Measurements from ENCODE around the gene TRIO.
A peak's percentile ranks its signal among the peaks of the same experiment; 100 is the strongest.

TRIO gene

GRCh38 chr5:14402424-14402823 lies 259.3 kb downstream of the TRIO start:
- Mint-ChIP-seq H3K4me3 (peak overlapping the region; percentile 2), H3K27me3 (ENCODE audit: low read depth) (no peaks in the 10 kb centered on the region), H3K36me3 (ENCODE audit: low read depth) (peaks cover 7% of the 10 kb centered on the region), H3K4me1 (ENCODE audit: low read depth) (peaks cover 53% of the 10 kb centered on the region), H3K9me3 (peaks cover 15% of the 10 kb centered on the region), H3K27ac (peak overlapping the region; percentile 75)
- no peak for DNase-seq (ENCODE audit: low spot score)

GRCh38 chr5:14404780-14405179 lies 261.6 kb downstream of the TRIO start:
- Mint-ChIP-seq H3K4me1 (ENCODE audit: low read depth) (peaks cover 44% of the 10 kb centered on the region), H3K4me3 (no peak overlapping the region), H3K27me3 (ENCODE audit: low read depth) (no peaks in the 10 kb centered on the region), H3K36me3 (ENCODE audit: low read depth) (peaks cover 7% of the 10 kb centered on the region), H3K27ac (no peak overlapping the region), H3K9me3 (peaks cover 15% of the 10 kb centered on the region)
- no peak for DNase-seq (ENCODE audit: low spot score)

GRCh38 chr5:14405267-14405666 lies 262.1 kb downstream of the TRIO start:
- Mint-ChIP-seq H3K9me3 (peaks cover 15% of the 10 kb centered on the region), H3K4me3 (no peak overlapping the region), H3K27me3 (ENCODE audit: low read depth) (no peaks in the 10 kb centered on the region), H3K36me3 (ENCODE audit: low read depth) (peaks cover 7% of the 10 kb centered on the region), H3K27ac (no peak overlapping the region), H3K4me1 (ENCODE audit: low read depth) (peaks cover 42% of the 10 kb centered on the region)
- no peak for DNase-seq (ENCODE audit: low spot score)

GRCh38 chr5:14405706-14406553 lies 262.8 kb downstream of the TRIO start:
- peaks cover 15% of the 10 kb centered on the region for H3K9me3 Mint-ChIP-seq
- H3K4me3 Mint-ChIP-seq, result peak overlapping the region; percentile 45
- H3K4me1 Mint-ChIP-seq (ENCODE audit: low read depth), result peaks cover 38% of the 10 kb centered on the region
- no peak for DNase-seq (ENCODE audit: low spot score)
- no peak overlapping the region for H3K27ac Mint-ChIP-seq
- H3K36me3 Mint-ChIP-seq (ENCODE audit: low read depth), result peaks cover 7% of the 10 kb centered on the region
- H3K27me3 Mint-ChIP-seq (ENCODE audit: low read depth), result no peaks in the 10 kb centered on the region

GRCh38 chr5:14406554-14406849 lies 263.4 kb downstream of the TRIO start:
- peaks cover 7% of the 10 kb centered on the region for H3K36me3 Mint-ChIP-seq (ENCODE audit: low read depth)
- peaks cover 15% of the 10 kb centered on the region for H3K9me3 Mint-ChIP-seq
- H3K27ac Mint-ChIP-seq, result no peak overlapping the region
- no peaks in the 10 kb centered on the region for H3K27me3 Mint-ChIP-seq (ENCODE audit: low read depth)
- DNase-seq (ENCODE audit: low spot score), result no peak
- H3K4me1 Mint-ChIP-seq (ENCODE audit: low read depth), result peaks cover 33% of the 10 kb centered on the region
- peak overlapping the region; percentile 45 for H3K4me3 Mint-ChIP-seq

GRCh38 chr5:14407051-14407450 lies 263.9 kb downstream of the TRIO start:
- peaks cover 15% of the 10 kb centered on the region for H3K9me3 Mint-ChIP-seq
- peaks cover 32% of the 10 kb centered on the region for H3K4me1 Mint-ChIP-seq (ENCODE audit: low read depth)
- no peak overlapping the region for H3K27ac Mint-ChIP-seq
- H3K36me3 Mint-ChIP-seq (ENCODE audit: low read depth), result peaks cover 7% of the 10 kb centered on the region
- no peaks in the 10 kb centered on the region for H3K27me3 Mint-ChIP-seq (ENCODE audit: low read depth)
- no peak for DNase-seq (ENCODE audit: low spot score)
- peak overlapping the region; percentile 45 for H3K4me3 Mint-ChIP-seq

- Mint-ChIP-seq H3K36me3 (ENCODE audit: low read depth) (peaks cover 1% of the 10 kb centered on the region), H3K27ac (no peak overlapping the region), H3K4me1 (ENCODE audit: low read depth) (peaks cover 32% of the 10 kb centered on the region), H3K27me3 (ENCODE audit: low read depth) (no peaks in the 10 kb centered on the region), H3K9me3 (peaks cover 8% of the 10 kb centered on the region), H3K4me3 (peak overlapping the region; percentile 45)
- DNase-seq (ENCODE audit: low spot score), result no peak
Observed at GRCh38 chr5:14407746-14408175, 264.6 kb downstream of the TRIO start.

GRCh38 chr5:14408969-14409586 lies 265.9 kb downstream of the TRIO start:
- Mint-ChIP-seq H3K4me1 (ENCODE audit: low read depth) (peaks cover 40% of the 10 kb centered on the region), H3K27ac (no peak overlapping the region), H3K9me3 (peaks cover 2% of the 10 kb centered on the region), H3K4me3 (peak overlapping the region; percentile 24), H3K36me3 (ENCODE audit: low read depth) (no peaks in the 10 kb centered on the region), H3K27me3 (ENCODE audit: low read depth) (no peaks in the 10 kb centered on the region)
- no peak for DNase-seq (ENCODE audit: low spot score)

- H3K27ac Mint-ChIP-seq, result no peak overlapping the region
- no peaks in the 10 kb centered on the region for H3K27me3 Mint-ChIP-seq (ENCODE audit: low read depth)
- no peak overlapping the region for H3K4me3 Mint-ChIP-seq
- no peak for DNase-seq (ENCODE audit: low spot score)
- peaks cover 42% of the 10 kb centered on the region for H3K4me1 Mint-ChIP-seq (ENCODE audit: low read depth)
- H3K36me3 Mint-ChIP-seq (ENCODE audit: low read depth), result no peaks in the 10 kb centered on the region
- no peaks in the 10 kb centered on the region for H3K9me3 Mint-ChIP-seq
Observed at GRCh38 chr5:14410068-14410393, 266.9 kb downstream of the TRIO start.

GRCh38 chr5:14410394-14411201 lies 267.5 kb downstream of the TRIO start:
- Mint-ChIP-seq H3K27ac (no peak overlapping the region), H3K27me3 (ENCODE audit: low read depth) (no peaks in the 10 kb centered on the region), H3K9me3 (no peaks in the 10 kb centered on the region), H3K36me3 (ENCODE audit: low read depth) (no peaks in the 10 kb centered on the region), H3K4me3 (no peak overlapping the region), H3K4me1 (ENCODE audit: low read depth) (peaks cover 44% of the 10 kb centered on the region)
- DNase-seq (ENCODE audit: low spot score), result no peak

GRCh38 chr5:14411216-14411615 lies 268.1 kb downstream of the TRIO start:
- no peaks in the 10 kb centered on the region for H3K9me3 Mint-ChIP-seq
- peaks cover 46% of the 10 kb centered on the region for H3K4me1 Mint-ChIP-seq (ENCODE audit: low read depth)
- no peaks in the 10 kb centered on the region for H3K27me3 Mint-ChIP-seq (ENCODE audit: low read depth)
- H3K36me3 Mint-ChIP-seq (ENCODE audit: low read depth), result no peaks in the 10 kb centered on the region
- no peak for DNase-seq (ENCODE audit: low spot score)
- H3K4me3 Mint-ChIP-seq, result no peak overlapping the region
- no peak overlapping the region for H3K27ac Mint-ChIP-seq

- H3K4me3 Mint-ChIP-seq, result peak overlapping the region; percentile 73
- peak overlapping the region; percentile 97 for H3K27ac Mint-ChIP-seq
- H3K4me1 Mint-ChIP-seq (ENCODE audit: low read depth), result peaks cover 47% of the 10 kb centered on the region
- no peaks in the 10 kb centered on the region for H3K27me3 Mint-ChIP-seq (ENCODE audit: low read depth)
- peak; percentile 55 for DNase-seq (ENCODE audit: low spot score)
- peaks cover 3% of the 10 kb centered on the region for H3K36me3 Mint-ChIP-seq (ENCODE audit: low read depth)
- no peaks in the 10 kb centered on the region for H3K9me3 Mint-ChIP-seq
Observed at GRCh38 chr5:14413331-14413750, 270.2 kb downstream of the TRIO start.

- H3K27ac Mint-ChIP-seq, result peak overlapping the region; percentile 97
- DNase-seq (ENCODE audit: low spot score), result no peak
- H3K27me3 Mint-ChIP-seq (ENCODE audit: low read depth), result no peaks in the 10 kb centered on the region
- peaks cover 3% of the 10 kb centered on the region for H3K36me3 Mint-ChIP-seq (ENCODE audit: low read depth)
- peak overlapping the region; percentile 73 for H3K4me3 Mint-ChIP-seq
- H3K9me3 Mint-ChIP-seq, result no peaks in the 10 kb centered on the region
- H3K4me1 Mint-ChIP-seq (ENCODE audit: low read depth), result peaks cover 51% of the 10 kb centered on the region
Observed at GRCh38 chr5:14414007-14414406, 270.9 kb downstream of the TRIO start.

- no peak for DNase-seq (ENCODE audit: low spot score)
- peak overlapping the region; percentile 73 for H3K4me3 Mint-ChIP-seq
- peaks cover 51% of the 10 kb centered on the region for H3K4me1 Mint-ChIP-seq (ENCODE audit: low read depth)
- H3K27me3 Mint-ChIP-seq (ENCODE audit: low read depth), result no peaks in the 10 kb centered on the region
- no peaks in the 10 kb centered on the region for H3K9me3 Mint-ChIP-seq
- H3K27ac Mint-ChIP-seq, result peak overlapping the region; percentile 97
- H3K36me3 Mint-ChIP-seq (ENCODE audit: low read depth), result peaks cover 3% of the 10 kb centered on the region
Observed at GRCh38 chr5:14414656-14415023, 271.5 kb downstream of the TRIO start.

All from T-helper 2 cell treated with Interferon-gamma antibody and Interleukin-4, amounts not matched to agents 5 μg/mL and 100 μg/mL, for 36 hours (primary cell).